Measurements from ENCODE around the gene CYTH1. TPM values are rescaled to one million over a fixed set of nuclear protein-coding genes. Genes with fewer than 3 reads are reported as not detected.

Gene CYTH1, protein sequence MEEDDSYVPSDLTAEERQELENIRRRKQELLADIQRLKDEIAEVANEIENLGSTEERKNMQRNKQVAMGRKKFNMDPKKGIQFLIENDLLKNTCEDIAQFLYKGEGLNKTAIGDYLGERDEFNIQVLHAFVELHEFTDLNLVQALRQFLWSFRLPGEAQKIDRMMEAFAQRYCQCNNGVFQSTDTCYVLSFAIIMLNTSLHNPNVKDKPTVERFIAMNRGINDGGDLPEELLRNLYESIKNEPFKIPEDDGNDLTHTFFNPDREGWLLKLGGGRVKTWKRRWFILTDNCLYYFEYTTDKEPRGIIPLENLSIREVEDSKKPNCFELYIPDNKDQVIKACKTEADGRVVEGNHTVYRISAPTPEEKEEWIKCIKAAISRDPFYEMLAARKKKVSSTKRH
- total RNA-seq = 9.5 and 11.0 TPM in 2 replicates

GRCh38 chr17:78781893-78782304 is at the start of gene CYTH1:
TSS of gene CYTH1 (minus strand) at chr17:78782273. CDS start at chr17:78782223, 50 bp downstream.

Other genes starting within 250 kb of the CYTH1 start
- not detected in 2 replicates for gene DNAH17, start 204.9 kb downstream of the CYTH1 start, total RNA-seq
- 25.3 and 28.5 TPM in 2 replicates for gene USP36, start 58.5 kb upstream of the CYTH1 start, total RNA-seq
- 0.20 and 0.62 TPM in 2 replicates for gene CEP295NL, start 120.9 kb upstream of the CYTH1 start, total RNA-seq
- 392 and 404 TPM in 2 replicates for gene TIMP2, start 143.1 kb upstream of the CYTH1 start, total RNA-seq
- gene LGALS3BP, start 197.7 kb upstream of the CYTH1 start, total RNA-seq = 579 and 706 TPM in 2 replicates
- 24.1 and 28.7 TPM in 2 replicates for gene CANT1, start 227.5 kb upstream of the CYTH1 start, total RNA-seq
- gene C1QTNF1, start 241.9 kb upstream of the CYTH1 start, total RNA-seq = 587 and 650 TPM in 2 replicates

All from cardiac ventricle fibroblast (primary cell).